ENCODE results near the gene GFRA4.

The GFRA4 gene

DNA sequence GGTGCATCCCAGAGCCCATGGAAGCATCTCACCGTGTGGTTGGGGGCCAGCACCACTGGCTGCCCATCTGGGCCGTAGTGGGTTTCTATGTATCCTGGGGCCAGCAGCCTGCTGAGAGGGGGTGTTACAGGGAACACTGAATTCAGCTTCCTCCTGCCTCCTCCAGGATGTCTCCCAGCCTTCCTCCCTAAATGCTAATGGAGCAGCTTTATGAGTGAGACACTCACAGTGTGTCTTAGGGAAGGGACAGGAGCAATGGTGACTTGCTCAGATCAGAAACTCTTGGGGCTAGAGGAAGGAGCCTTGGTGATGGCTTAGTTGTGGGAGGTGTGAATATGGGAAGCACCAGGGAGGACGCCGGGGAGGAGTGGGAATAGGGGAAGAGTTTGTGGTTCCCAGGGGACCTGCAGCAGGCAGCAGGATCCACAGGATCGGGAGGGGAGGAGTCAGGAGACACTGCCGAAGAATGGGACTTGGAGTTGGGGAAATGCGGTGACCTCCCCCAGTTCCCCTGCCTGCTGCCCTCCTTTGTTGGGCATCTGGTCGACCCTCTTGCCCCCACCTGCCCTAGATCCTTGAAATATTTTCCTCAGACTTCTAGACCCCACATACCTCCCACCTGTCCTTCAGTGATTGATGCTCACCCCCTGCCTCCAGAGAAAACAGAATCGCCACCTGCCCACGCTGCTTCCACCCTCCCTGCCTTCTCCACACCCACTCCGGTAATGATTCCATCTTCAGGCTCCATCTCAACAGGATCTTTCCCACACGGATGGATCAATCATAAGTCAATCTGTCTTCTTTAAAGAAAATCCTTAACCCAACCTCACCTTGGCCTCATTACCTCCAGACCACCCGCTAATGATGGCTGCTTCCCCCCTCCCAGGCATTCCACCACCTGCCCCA lies 12.0 kb upstream of the GFRA4 start (continued):
- TF ChIP-seq, protein P1, sequence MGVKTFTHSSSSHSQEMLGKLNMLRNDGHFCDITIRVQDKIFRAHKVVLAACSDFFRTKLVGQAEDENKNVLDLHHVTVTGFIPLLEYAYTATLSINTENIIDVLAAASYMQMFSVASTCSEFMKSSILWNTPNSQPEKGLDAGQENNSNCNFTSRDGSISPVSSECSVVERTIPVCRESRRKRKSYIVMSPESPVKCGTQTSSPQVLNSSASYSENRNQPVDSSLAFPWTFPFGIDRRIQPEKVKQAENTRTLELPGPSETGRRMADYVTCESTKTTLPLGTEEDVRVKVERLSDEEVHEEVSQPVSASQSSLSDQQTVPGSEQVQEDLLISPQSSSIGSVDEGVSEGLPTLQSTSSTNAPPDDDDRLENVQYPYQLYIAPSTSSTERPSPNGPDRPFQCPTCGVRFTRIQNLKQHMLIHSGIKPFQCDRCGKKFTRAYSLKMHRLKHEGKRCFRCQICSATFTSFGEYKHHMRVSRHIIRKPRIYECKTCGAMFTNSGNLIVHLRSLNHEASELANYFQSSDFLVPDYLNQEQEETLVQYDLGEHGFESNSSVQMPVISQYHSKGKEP (tag by site-specific recombination; IDR thresholded peaks at IDR 0.05): no peak
- TF ChIP-seq GLIS2 (tag by site-specific recombination; IDR thresholded peaks at IDR 0.05): 0 out of 2 replicates have a peak, but pooled peaks have one; percentile 25
- TF ChIP-seq ZNF660 (tag by site-specific recombination; IDR thresholded peaks at IDR 0.05): no peak
- TF ChIP-seq, protein P2, sequence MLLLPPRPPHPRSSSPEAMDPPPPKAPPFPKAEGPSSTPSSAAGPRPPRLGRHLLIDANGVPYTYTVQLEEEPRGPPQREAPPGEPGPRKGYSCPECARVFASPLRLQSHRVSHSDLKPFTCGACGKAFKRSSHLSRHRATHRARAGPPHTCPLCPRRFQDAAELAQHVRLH (tag by site-specific recombination; IDR thresholded peaks at IDR 0.05): no peak
- TF ChIP-seq, protein P3, sequence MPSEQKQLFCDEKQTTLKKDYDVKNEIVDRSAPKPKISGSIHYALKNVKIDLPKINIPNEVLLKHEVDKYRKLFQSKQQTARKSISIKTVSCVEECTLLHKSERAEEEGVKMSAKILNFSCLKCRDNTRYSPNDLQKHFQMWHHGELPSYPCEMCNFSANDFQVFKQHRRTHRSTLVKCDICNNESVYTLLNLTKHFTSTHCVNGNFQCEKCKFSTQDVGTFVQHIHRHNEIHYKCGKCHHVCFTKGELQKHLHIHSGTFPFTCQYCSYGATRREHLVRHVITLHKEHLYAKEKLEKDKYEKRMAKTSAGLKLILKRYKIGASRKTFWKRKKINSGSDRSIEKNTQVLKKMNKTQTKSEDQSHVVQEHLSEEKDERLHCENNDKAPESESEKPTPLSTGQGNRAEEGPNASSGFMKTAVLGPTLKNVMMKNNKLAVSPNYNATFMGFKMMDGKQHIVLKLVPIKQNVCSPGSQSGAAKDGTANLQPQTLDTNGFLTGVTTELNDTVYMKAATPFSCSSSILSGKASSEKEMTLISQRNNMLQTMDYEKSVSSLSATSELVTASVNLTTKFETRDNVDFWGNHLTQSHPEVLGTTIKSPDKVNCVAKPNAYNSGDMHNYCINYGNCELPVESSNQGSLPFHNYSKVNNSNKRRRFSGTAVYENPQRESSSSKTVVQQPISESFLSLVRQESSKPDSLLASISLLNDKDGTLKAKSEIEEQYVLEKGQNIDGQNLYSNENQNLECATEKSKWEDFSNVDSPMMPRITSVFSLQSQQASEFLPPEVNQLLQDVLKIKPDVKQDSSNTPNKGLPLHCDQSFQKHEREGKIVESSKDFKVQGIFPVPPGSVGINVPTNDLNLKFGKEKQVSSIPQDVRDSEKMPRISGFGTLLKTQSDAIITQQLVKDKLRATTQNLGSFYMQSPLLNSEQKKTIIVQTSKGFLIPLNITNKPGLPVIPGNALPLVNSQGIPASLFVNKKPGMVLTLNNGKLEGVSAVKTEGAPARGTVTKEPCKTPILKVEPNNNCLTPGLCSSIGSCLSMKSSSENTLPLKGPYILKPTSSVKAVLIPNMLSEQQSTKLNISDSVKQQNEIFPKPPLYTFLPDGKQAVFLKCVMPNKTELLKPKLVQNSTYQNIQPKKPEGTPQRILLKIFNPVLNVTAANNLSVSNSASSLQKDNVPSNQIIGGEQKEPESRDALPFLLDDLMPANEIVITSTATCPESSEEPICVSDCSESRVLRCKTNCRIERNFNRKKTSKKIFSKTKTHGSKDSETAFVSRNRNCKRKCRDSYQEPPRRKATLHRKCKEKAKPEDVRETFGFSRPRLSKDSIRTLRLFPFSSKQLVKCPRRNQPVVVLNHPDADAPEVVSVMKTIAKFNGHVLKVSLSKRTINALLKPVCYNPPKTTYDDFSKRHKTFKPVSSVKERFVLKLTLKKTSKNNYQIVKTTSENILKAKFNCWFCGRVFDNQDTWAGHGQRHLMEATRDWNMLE (tag by site-specific recombination; conservative IDR thresholded peaks at IDR 0.05; ENCODE audit: low read depth): no peak
- TF ChIP-seq, protein P4, sequence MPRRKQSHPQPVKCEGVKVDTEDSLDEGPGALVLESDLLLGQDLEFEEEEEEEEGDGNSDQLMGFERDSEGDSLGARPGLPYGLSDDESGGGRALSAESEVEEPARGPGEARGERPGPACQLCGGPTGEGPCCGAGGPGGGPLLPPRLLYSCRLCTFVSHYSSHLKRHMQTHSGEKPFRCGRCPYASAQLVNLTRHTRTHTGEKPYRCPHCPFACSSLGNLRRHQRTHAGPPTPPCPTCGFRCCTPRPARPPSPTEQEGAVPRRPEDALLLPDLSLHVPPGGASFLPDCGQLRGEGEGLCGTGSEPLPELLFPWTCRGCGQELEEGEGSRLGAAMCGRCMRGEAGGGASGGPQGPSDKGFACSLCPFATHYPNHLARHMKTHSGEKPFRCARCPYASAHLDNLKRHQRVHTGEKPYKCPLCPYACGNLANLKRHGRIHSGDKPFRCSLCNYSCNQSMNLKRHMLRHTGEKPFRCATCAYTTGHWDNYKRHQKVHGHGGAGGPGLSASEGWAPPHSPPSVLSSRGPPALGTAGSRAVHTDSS (tag by site-specific recombination; IDR thresholded peaks at IDR 0.05): no peak
- TF ChIP-seq ZSCAN30 (tag by site-specific recombination; IDR thresholded peaks at IDR 0.05): peak; percentile 39; the same call in 1 of the 2 replicates
- TF ChIP-seq, protein P5, sequence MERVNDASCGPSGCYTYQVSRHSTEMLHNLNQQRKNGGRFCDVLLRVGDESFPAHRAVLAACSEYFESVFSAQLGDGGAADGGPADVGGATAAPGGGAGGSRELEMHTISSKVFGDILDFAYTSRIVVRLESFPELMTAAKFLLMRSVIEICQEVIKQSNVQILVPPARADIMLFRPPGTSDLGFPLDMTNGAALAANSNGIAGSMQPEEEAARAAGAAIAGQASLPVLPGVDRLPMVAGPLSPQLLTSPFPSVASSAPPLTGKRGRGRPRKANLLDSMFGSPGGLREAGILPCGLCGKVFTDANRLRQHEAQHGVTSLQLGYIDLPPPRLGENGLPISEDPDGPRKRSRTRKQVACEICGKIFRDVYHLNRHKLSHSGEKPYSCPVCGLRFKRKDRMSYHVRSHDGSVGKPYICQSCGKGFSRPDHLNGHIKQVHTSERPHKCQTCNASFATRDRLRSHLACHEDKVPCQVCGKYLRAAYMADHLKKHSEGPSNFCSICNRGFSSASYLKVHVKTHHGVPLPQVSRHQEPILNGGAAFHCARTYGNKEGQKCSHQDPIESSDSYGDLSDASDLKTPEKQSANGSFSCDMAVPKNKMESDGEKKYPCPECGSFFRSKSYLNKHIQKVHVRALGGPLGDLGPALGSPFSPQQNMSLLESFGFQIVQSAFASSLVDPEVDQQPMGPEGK (tag by site-specific recombination; IDR thresholded peaks at IDR 0.05): no peak
- peak; percentile 89 for TF ChIP-seq GLIS1 (tag by site-specific recombination; IDR thresholded peaks at IDR 0.05)
- no peak for TF ChIP-seq ZNF473 (tag by site-specific recombination; IDR thresholded peaks at IDR 0.05)
- TF ChIP-seq SP3 (tag by site-specific recombination; IDR thresholded peaks at IDR 0.05): peak; percentile 22
- TF ChIP-seq ZNF121 (tag by site-specific recombination; IDR thresholded peaks at IDR 0.05): no peak
- TF ChIP-seq, protein P6, sequence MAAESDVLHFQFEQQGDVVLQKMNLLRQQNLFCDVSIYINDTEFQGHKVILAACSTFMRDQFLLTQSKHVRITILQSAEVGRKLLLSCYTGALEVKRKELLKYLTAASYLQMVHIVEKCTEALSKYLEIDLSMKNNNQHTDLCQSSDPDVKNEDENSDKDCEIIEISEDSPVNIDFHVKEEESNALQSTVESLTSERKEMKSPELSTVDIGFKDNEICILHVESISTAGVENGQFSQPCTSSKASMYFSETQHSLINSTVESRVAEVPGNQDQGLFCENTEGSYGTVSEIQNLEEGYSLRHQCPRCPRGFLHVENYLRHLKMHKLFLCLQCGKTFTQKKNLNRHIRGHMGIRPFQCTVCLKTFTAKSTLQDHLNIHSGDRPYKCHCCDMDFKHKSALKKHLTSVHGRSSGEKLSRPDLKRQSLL (tag by site-specific recombination; IDR thresholded peaks at IDR 0.05): no peak
- TF ChIP-seq ZBTB7A (tag by site-specific recombination; IDR thresholded peaks at IDR 0.05; ENCODE audit: low read depth): no peak
- TF ChIP-seq ZNF37A (tag by site-specific recombination; IDR thresholded peaks at IDR 0.05): no peak
- TF ChIP-seq, protein P7, sequence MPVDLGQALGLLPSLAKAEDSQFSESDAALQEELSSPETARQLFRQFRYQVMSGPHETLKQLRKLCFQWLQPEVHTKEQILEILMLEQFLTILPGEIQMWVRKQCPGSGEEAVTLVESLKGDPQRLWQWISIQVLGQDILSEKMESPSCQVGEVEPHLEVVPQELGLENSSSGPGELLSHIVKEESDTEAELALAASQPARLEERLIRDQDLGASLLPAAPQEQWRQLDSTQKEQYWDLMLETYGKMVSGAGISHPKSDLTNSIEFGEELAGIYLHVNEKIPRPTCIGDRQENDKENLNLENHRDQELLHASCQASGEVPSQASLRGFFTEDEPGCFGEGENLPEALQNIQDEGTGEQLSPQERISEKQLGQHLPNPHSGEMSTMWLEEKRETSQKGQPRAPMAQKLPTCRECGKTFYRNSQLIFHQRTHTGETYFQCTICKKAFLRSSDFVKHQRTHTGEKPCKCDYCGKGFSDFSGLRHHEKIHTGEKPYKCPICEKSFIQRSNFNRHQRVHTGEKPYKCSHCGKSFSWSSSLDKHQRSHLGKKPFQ (tag by site-specific recombination; IDR thresholded peaks at IDR 0.05): peak; percentile 98
- no peak for TF ChIP-seq TCF7L2 (IDR thresholded peaks at IDR 0.05; ENCODE audit: borderline replicate concordance, low read depth, low read length)
- TF ChIP-seq KLF10 (tag by site-specific recombination; IDR thresholded peaks at IDR 0.05): no peak
- TF ChIP-seq ZNF558 (tag by site-specific recombination; IDR thresholded peaks at IDR 0.05): no peak
- TF ChIP-seq ZFP69B (tag by site-specific recombination; IDR thresholded peaks at IDR 0.05): no peak
- no peak for TF ChIP-seq GFI1B (tag by site-specific recombination; IDR thresholded peaks at IDR 0.05)
- no peak for TF ChIP-seq SP2 (tag by site-specific recombination; IDR thresholded peaks at IDR 0.05)
- TF ChIP-seq ZNF529 (tag by site-specific recombination; IDR thresholded peaks at IDR 0.05; ENCODE audit: insufficient replicate concordance): no peak
- 0 out of 2 replicates have a peak, but pooled peaks have one; percentile 17 for TF ChIP-seq ZNF366 (tag by site-specific recombination; conservative IDR thresholded peaks at IDR 0.05)
- TF ChIP-seq ZNF341 (tag by site-specific recombination; IDR thresholded peaks at IDR 0.05; ENCODE audit: low read depth): peak; percentile 92
- TF ChIP-seq ZNF843 (tag by site-specific recombination; IDR thresholded peaks at IDR 0.05): no peak
